Suprapubic skin (tissue), 3 donors: ENCODE results near the gene CCR8.

Experiments used
- CTCF ChIP-seq, 2 donors: fragments of 200-600 bp in 1 of 2; fragments of 450-650 bp in 1 of 2; sonication (generic) in 1 of 2; IDR thresholded peaks; one replicate each; pipeline ENCODE4 v1.5.1; 2016 to 2019; ENCODE audit warnings: antibody characterized with exemption in 2 of 2, mild to moderate bottlenecking in 1 of 2, moderate library complexity in 1 of 2
- POLR2A ChIP-seq, 2 donors: fragments of 450-650 bp; IDR thresholded peaks; one replicate each; pipeline ENCODE4 v1.6.1; 2017; ENCODE audit warnings: antibody characterized with exemption in 2 of 2, mild to moderate bottlenecking in 2 of 2, moderate library complexity in 2 of 2

GRCh38 chr3:39282057-39282456 lies 47.5 kb upstream of the CCR8 start:
- TF ChIP-seq CTCF (IDR thresholded peaks at IDR 0.05) (no peak), POLR2A (IDR thresholded peaks at IDR 0.05) (no peak)
